K562 (cell line): ENCODE results near the gene CCDC28B. TPM values are rescaled to one million over a fixed set of nuclear protein-coding genes. Genes with fewer than 3 reads are reported as not detected.

Source experiments
- EHMT2 ChIP-seq: fragments of 450-650 bp; IDR thresholded peaks from 2 replicates; pipeline ENCODE4 v1.6.1; 2018; ENCODE audit warnings: antibody characterized with exemption
- HIVEP1 ChIP-seq: fragments of 250-450 bp; sonication (Bioruptor Pico); IDR thresholded peaks from 2 replicates; pipeline ENCODE4 v1.4.0; 2020; ENCODE audit warnings: mild to moderate bottlenecking
- ILK ChIP-seq: fragments of 450-650 bp; IDR thresholded peaks from 2 replicates; pipeline ENCODE4 v1.6.1; 2016; ENCODE audit warnings: missing genetic modification characterization, low read depth, mild to moderate bottlenecking, missing compliant biosample characterization, moderate library complexity, borderline replicate concordance
- NEUROD1 ChIP-seq: fragments of 150-350 bp; IDR thresholded peaks from 2 replicates; pipeline ENCODE4 v1.6.1; 2014; ENCODE audit warnings: borderline replicate concordance, low read length, low read depth; ENCODE audit not compliant: partially characterized antibody
- POLR2B ChIP-seq: fragments of 450-650 bp; IDR thresholded peaks from 2 replicates; pipeline ENCODE4 v1.6.1; 2018; ENCODE audit warnings: low read depth; ENCODE audit not compliant: partially characterized antibody
- RBM22 ChIP-seq: fragments of 200-400 bp; formaldehyde crosslinking; IDR thresholded peaks from 2 replicates; pipeline ENCODE4 v1.6.1; 2018; ENCODE audit warnings: low read length, low read depth; ENCODE audit not compliant: poor library complexity, severe bottlenecking
- YY1 ChIP-seq, 3 experiments: IDR thresholded peaks; 2 replicates each; pipeline ENCODE4 v1.6.1; 2011; ENCODE audit warnings: low read length in 2 of 3, mild to moderate bottlenecking in 2 of 3, moderate library complexity in 2 of 3, borderline replicate concordance in 1 of 3, control low read depth in 1 of 3, low read depth in 1 of 3; ENCODE audit not compliant: insufficient read depth in 3 of 3, insufficient replicate concordance in 2 of 3, control insufficient read depth in 1 of 3, insufficient read length in 1 of 3; ENCODE audit errors: extremely low read depth in 1 of 3
- ZBTB17 ChIP-seq: fragments of 450-650 bp; formaldehyde crosslinking; IDR thresholded peaks from 2 replicates; pipeline ENCODE4 v1.4.0; 2020; ENCODE audit warnings: mild to moderate bottlenecking
- ZNF274 ChIP-seq: IDR thresholded peaks from 2 replicates; pipeline ENCODE4 v1.6.1; 2011; ENCODE audit warnings: low read depth, mild to moderate bottlenecking, low read length, moderate library complexity, borderline replicate concordance
- polyA plus RNA-seq, 8 experiments: library from polyadenylated mRNA; depleted of rRNA in 4 of 8; stranded (reverse) in 5 of 8; unstranded in 3 of 8; fragments of >200 nt; fragmentation: Nextera tagmentation in 2 of 8; fragmentation: Illumina TruSeq in 1 of 8; extraction: Ambion mirVana in 2 of 8; extraction: Trizol in 1 of 8; gene quantifications; 2 replicates each; pipeline versions ENCODE4 v1.2.1 to v1.2.3, GENCODE V29; 2011 to 2014; ENCODE audit warnings: inconsistent platforms in 1 of 8, missing spikeins in 1 of 8
- total RNA-seq, 7 experiments: library from RNA; depleted of rRNA in 6 of 7; stranded (reverse); fragments of >200 nt in 6 of 7; fragmentation: Illumina TruSeq in 2 of 7; extraction: Trizol in 2 of 7; gene quantifications; 2 replicates each; pipeline versions ENCODE4 v1.2.1 to v1.2.3, GENCODE V29; 2011 to 2021; ENCODE audit warnings: low replicate concordance in 1 of 7
- TF ChIP-seq, protein P1 (sequence below): fragments of 250-450 bp; sonication (Bioruptor Pico); IDR thresholded peaks from 2 replicates; pipeline ENCODE4 v1.5.0; 2021; ENCODE audit warnings: mild to moderate bottlenecking, borderline replicate concordance
- TF ChIP-seq, protein P2 (sequence below): fragments of 450-650 bp; formaldehyde crosslinking; IDR thresholded peaks from 2 replicates; pipeline ENCODE4 v1.4.0; 2020; ENCODE audit warnings: mild to moderate bottlenecking, moderate library complexity
- TF ChIP-seq, protein P3 (sequence below): fragments of 250-450 bp; sonication (Bioruptor Pico); IDR thresholded peaks from 2 replicates; pipeline ENCODE4 v1.4.0; 2020
- TF ChIP-seq, protein P4 (sequence below): sonication (generic); formaldehyde crosslinking; IDR thresholded peaks from 2 replicates; pipeline ENCODE4 v1.8.1; 2023; ENCODE audit warnings: mild to moderate bottlenecking, missing genetic modification reagents

Gene CCDC28B
- total and polyA plus RNA-seq, 9 of the 15 experiments (the other 6 are each of a cell fraction or from before 2014, with no cell fraction given), result 5.7 to 54.5 (median 31.7) TPM

DNA sequence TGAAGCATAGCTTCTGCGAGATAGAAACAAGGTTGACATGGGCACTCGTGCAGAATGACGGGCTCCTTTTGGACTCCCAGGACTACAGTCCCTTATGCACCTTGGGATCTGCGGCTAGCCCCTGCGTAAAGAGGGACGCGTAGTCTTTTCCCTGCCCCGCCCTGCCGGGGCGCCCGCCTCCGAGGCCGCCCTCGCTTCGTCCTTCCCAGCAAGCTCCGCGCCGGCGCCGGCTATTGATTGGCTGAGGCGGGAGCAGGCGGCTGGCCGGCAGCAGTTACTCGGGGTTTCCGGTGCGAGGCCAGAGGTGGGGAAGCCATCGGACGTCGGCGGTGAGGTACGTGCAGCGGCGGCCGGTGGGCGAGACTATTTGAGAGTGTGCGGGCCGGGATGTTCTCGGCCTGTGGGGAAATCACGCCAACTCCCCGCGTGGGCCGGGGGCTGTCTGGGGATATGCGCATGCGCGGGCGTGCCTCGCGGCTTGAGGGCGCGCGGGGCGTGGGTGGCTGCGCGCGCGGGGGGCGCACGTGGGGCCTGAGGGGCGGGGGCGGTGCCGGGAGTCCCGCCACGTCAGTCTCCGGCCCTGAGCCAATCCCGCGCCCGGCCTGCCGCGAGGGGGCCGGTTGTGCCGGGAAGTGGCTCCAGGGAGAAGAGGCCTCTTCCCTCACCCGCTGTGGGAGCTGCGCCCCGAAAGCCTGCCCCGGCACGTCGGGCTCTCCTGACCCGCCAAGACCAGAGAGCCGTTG lies 20.8 kb upstream of the CCDC28B start, which contains the start of gene TXLNA (continued):
- TF ChIP-seq, protein P1, sequence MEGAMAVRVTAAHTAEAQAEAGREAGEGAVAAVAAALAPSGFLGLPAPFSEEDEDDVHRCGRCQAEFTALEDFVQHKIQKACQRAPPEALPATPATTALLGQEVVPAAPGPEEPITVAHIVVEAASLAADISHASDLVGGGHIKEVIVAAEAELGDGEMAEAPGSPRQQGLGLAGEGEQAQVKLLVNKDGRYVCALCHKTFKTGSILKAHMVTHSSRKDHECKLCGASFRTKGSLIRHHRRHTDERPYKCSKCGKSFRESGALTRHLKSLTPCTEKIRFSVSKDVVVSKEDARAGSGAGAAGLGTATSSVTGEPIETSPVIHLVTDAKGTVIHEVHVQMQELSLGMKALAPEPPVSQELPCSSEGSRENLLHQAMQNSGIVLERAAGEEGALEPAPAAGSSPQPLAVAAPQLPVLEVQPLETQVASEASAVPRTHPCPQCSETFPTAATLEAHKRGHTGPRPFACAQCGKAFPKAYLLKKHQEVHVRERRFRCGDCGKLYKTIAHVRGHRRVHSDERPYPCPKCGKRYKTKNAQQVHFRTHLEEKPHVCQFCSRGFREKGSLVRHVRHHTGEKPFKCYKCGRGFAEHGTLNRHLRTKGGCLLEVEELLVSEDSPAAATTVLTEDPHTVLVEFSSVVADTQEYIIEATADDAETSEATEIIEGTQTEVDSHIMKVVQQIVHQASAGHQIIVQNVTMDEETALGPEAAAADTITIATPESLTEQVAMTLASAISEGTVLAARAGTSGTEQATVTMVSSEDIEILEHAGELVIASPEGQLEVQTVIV, result no peak
- TF ChIP-seq, protein P2, sequence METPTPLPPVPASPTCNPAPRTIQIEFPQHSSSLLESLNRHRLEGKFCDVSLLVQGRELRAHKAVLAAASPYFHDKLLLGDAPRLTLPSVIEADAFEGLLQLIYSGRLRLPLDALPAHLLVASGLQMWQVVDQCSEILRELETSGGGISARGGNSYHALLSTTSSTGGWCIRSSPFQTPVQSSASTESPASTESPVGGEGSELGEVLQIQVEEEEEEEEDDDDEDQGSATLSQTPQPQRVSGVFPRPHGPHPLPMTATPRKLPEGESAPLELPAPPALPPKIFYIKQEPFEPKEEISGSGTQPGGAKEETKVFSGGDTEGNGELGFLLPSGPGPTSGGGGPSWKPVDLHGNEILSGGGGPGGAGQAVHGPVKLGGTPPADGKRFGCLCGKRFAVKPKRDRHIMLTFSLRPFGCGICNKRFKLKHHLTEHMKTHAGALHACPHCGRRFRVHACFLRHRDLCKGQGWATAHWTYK (CRISPR knock-in tag), result 0 out of 2 replicates have a peak, but pooled peaks have one; percentile 75
- no peak for TF ChIP-seq ILK (tag)
- TF ChIP-seq, protein P3, sequence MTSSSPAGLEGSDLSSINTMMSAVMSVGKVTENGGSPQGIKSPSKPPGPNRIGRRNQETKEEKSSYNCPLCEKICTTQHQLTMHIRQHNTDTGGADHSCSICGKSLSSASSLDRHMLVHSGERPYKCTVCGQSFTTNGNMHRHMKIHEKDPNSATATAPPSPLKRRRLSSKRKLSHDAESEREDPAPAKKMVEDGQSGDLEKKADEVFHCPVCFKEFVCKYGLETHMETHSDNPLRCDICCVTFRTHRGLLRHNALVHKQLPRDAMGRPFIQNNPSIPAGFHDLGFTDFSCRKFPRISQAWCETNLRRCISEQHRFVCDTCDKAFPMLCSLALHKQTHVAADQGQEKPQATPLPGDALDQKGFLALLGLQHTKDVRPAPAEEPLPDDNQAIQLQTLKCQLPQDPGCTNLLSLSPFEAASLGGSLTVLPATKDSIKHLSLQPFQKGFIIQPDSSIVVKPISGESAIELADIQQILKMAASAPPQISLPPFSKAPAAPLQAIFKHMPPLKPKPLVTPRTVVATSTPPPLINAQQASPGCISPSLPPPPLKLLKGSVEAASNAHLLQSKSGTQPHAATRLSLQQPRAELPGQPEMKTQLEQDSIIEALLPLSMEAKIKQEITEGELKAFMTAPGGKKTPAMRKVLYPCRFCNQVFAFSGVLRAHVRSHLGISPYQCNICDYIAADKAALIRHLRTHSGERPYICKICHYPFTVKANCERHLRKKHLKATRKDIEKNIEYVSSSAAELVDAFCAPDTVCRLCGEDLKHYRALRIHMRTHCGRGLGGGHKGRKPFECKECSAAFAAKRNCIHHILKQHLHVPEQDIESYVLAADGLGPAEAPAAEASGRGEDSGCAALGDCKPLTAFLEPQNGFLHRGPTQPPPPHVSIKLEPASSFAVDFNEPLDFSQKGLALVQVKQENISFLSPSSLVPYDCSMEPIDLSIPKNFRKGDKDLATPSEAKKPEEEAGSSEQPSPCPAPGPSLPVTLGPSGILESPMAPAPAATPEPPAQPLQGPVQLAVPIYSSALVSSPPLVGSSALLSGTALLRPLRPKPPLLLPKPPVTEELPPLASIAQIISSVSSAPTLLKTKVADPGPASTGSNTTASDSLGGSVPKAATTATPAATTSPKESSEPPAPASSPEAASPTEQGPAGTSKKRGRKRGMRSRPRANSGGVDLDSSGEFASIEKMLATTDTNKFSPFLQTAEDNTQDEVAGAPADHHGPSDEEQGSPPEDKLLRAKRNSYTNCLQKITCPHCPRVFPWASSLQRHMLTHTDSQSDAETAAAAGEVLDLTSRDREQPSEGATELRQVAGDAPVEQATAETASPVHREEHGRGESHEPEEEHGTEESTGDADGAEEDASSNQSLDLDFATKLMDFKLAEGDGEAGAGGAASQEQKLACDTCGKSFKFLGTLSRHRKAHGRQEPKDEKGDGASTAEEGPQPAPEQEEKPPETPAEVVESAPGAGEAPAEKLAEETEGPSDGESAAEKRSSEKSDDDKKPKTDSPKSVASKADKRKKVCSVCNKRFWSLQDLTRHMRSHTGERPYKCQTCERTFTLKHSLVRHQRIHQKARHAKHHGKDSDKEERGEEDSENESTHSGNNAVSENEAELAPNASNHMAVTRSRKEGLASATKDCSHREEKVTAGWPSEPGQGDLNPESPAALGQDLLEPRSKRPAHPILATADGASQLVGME (CRISPR knock-in tag), result peak; percentile 84
- TF ChIP-seq ZNF274, result no peak
- TF ChIP-seq EHMT2, result no peak
- TF ChIP-seq POLR2B, result peak; percentile 90
- TF ChIP-seq YY1 (IDR thresholded peaks at IDR 0.05; ENCODE audit: borderline replicate concordance in 1 of 3, control insufficient read depth in 1 of 3, extremely low read depth in 1 of 3, insufficient read depth in 3 of 3, insufficient read length in 1 of 3, insufficient replicate concordance in 2 of 3, low read depth in 1 of 3, low read length in 2 of 3), result peak; percentile 11 to 74 (median 63)
- peak; percentile 77 for TF ChIP-seq NEUROD1
- 0 out of 2 replicates have a peak, but pooled peaks have one; percentile 34 for TF ChIP-seq HIVEP1
- TF ChIP-seq ZBTB17 (CRISPR knock-in tag), result peak; percentile 65; the same call in 1 of the 2 replicates
- TF ChIP-seq RBM22, result peak; percentile 92
- TF ChIP-seq, protein P4, sequence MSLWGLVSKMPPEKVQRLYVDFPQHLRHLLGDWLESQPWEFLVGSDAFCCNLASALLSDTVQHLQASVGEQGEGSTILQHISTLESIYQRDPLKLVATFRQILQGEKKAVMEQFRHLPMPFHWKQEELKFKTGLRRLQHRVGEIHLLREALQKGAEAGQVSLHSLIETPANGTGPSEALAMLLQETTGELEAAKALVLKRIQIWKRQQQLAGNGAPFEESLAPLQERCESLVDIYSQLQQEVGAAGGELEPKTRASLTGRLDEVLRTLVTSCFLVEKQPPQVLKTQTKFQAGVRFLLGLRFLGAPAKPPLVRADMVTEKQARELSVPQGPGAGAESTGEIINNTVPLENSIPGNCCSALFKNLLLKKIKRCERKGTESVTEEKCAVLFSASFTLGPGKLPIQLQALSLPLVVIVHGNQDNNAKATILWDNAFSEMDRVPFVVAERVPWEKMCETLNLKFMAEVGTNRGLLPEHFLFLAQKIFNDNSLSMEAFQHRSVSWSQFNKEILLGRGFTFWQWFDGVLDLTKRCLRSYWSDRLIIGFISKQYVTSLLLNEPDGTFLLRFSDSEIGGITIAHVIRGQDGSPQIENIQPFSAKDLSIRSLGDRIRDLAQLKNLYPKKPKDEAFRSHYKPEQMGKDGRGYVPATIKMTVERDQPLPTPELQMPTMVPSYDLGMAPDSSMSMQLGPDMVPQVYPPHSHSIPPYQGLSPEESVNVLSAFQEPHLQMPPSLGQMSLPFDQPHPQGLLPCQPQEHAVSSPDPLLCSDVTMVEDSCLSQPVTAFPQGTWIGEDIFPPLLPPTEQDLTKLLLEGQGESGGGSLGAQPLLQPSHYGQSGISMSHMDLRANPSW (CRISPR knock-in tag), result peak; percentile 86
